Measurements from ENCODE around the gene DGKB. TPM values are rescaled to one million over a fixed set of nuclear protein-coding genes. Genes with fewer than 3 reads are reported as not detected.

Gene DGKB
- total RNA-seq, 1 experiment from 2014 or later = 1.9 TPM

- TF ChIP-seq, protein P1, sequence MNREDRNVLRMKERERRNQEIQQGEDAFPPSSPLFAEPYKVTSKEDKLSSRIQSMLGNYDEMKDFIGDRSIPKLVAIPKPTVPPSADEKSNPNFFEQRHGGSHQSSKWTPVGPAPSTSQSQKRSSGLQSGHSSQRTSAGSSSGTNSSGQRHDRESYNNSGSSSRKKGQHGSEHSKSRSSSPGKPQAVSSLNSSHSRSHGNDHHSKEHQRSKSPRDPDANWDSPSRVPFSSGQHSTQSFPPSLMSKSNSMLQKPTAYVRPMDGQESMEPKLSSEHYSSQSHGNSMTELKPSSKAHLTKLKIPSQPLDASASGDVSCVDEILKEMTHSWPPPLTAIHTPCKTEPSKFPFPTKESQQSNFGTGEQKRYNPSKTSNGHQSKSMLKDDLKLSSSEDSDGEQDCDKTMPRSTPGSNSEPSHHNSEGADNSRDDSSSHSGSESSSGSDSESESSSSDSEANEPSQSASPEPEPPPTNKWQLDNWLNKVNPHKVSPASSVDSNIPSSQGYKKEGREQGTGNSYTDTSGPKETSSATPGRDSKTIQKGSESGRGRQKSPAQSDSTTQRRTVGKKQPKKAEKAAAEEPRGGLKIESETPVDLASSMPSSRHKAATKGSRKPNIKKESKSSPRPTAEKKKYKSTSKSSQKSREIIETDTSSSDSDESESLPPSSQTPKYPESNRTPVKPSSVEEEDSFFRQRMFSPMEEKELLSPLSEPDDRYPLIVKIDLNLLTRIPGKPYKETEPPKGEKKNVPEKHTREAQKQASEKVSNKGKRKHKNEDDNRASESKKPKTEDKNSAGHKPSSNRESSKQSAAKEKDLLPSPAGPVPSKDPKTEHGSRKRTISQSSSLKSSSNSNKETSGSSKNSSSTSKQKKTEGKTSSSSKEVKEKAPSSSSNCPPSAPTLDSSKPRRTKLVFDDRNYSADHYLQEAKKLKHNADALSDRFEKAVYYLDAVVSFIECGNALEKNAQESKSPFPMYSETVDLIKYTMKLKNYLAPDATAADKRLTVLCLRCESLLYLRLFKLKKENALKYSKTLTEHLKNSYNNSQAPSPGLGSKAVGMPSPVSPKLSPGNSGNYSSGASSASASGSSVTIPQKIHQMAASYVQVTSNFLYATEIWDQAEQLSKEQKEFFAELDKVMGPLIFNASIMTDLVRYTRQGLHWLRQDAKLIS (CRISPR knock-in tag; IDR thresholded peaks at IDR 0.05; ENCODE audit: borderline replicate concordance) = no peak
- TF ChIP-seq ZNF317 (CRISPR knock-in tag; IDR thresholded peaks at IDR 0.05; ENCODE audit: borderline replicate concordance, low read depth) (no peak), FOXP4 (CRISPR knock-in tag; IDR thresholded peaks at IDR 0.05) (no peak), ZNF138 (CRISPR knock-in tag; conservative IDR thresholded peaks at IDR 0.05) (no peak), TCF7 (CRISPR knock-in tag; IDR thresholded peaks at IDR 0.05; ENCODE audit: low read depth) (no peak)
- TF ChIP-seq, protein P2, sequence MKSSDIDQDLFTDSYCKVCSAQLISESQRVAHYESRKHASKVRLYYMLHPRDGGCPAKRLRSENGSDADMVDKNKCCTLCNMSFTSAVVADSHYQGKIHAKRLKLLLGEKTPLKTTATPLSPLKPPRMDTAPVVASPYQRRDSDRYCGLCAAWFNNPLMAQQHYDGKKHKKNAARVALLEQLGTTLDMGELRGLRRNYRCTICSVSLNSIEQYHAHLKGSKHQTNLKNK (CRISPR knock-in tag; IDR thresholded peaks at IDR 0.05) = no peak
Measured at GRCh38 chr7:14381306-14381705, 521.2 kb downstream of the DGKB start (continued).

DNA sequence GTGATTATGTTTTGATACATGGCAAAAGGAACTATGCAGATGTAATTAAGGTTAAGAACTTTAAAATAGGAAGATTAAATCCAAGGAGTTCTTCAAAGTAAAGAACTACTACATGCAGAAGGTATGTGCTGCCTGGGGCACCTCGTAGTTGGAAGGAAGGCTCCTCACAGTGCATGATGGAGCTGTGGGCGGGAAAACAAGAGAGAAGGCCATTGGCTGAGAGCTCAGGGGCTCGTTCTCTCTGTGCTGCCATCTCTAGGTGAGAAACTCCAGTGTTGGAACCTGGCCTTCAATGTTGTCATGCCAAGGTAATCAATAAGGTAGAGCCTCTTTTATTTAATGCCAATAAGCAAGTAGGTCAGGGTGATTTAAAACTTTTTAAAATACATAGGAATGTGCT lies 521.7 kb downstream of the DGKB start:
- Mint-ChIP-seq H3K27ac (no peak overlapping the region), H3K9me3 (peaks cover 4% of the 10 kb centered on the region; the same call in 1 of the 2 replicates), H3K4me3 (no peak overlapping the region), H3K27me3 (ENCODE audit: low read depth) (no peaks in the 10 kb centered on the region), H3K36me3 (no peaks in the 10 kb centered on the region), H3K4me1 (peaks cover 24% of the 10 kb centered on the region)
- ATAC-seq (peak; percentile 82), DNase-seq (ENCODE audit: low spot score) (peak; percentile 16)
- ChIA-PET CTCF (no interaction called here), POLR2A (no interaction called here)
- TF ChIP-seq ARID4B (CRISPR knock-in tag; IDR thresholded peaks at IDR 0.05; ENCODE audit: borderline replicate concordance) = no peak
- no peak for TF ChIP-seq USF2 (CRISPR knock-in tag; IDR thresholded peaks at IDR 0.05)
- TF ChIP-seq NFE2L1 (CRISPR knock-in tag; IDR thresholded peaks at IDR 0.05) = no peak
- no peak for TF ChIP-seq ZNF281 (CRISPR knock-in tag; IDR thresholded peaks at IDR 0.05)
- TF ChIP-seq CBFB (CRISPR knock-in tag; IDR thresholded peaks at IDR 0.05; ENCODE audit: low read depth) = no peak
- TF ChIP-seq TEAD1 (CRISPR knock-in tag; IDR thresholded peaks at IDR 0.05) = no peak
- TF ChIP-seq E2F1 (CRISPR knock-in tag; IDR thresholded peaks at IDR 0.05) = no peak
- TF ChIP-seq TEAD4 (CRISPR knock-in tag; IDR thresholded peaks at IDR 0.05) = no peak
- TF ChIP-seq NR2C2 (CRISPR knock-in tag; IDR thresholded peaks at IDR 0.05) = no peak
- no peak for TF ChIP-seq SP1 (CRISPR knock-in tag; conservative IDR thresholded peaks at IDR 0.05)
- TF ChIP-seq ZNF671 (CRISPR knock-in tag; IDR thresholded peaks at IDR 0.05) = no peak
